A549 (cell line): ENCODE data around the gene MSGN1. TPM values are rescaled to one million over a fixed set of nuclear protein-coding genes. Genes with fewer than 3 reads are reported as not detected.

ENCODE experiments used
- ATAC-seq, 2 experiments: fragments of 200-7000 bp in 1 of 2; fragments of >200 bp in 1 of 2; cut with Nextera tagmentation in 1 of 2; cut with Tn5 transposase in 1 of 2; 3 replicates each; pipeline versions ENCODE4 v1.8.0 to v1.9.1; 2018 to 2020; ENCODE audit warnings: mild to moderate bottlenecking in 1 of 2, moderate library complexity in 1 of 2
- CTCF ChIA-PET: fragments of 300-600 bp; sonication (Branson Sonifier 250); formaldehyde crosslinking; extraction: SDS; loops from one replicate; lab custom pipeline; 2021; ENCODE audit warnings: antibody characterized with exemption, inconsistent platforms; lab: Yijun Ruan, JAX
- POLR2A ChIA-PET: fragments of 350-600 bp; formaldehyde crosslinking; extraction: SDS; loops from one replicate; lab custom pipeline; 2021; ENCODE audit warnings: antibody characterized with exemption, inconsistent platforms; lab: Yijun Ruan, JAX
- DNase-seq, 2 experiments: peaks; one replicate each; pipeline versions ENCODE4 v3.0.0 to v3.0.0-alpha.2; 2011 to 2016; ENCODE audit warnings: low read depth in 1 of 2, low spot score in 1 of 2
- FAIRE-seq: peaks from 2 replicates; lab custom pipeline; 2011; peaks lifted over from hg19 to GRCh38; lab: Jason Lieb, UNC
- H3K27ac ChIP-seq, 2 experiments: fragments of >200 bp; sonication (Bioruptor Twin); formaldehyde crosslinking; 3 replicates each; pipeline ENCODE4 v1.5.1; 2016 to 2017
- H3K4me1 ChIP-seq: fragments of >200 bp; sonication (Bioruptor Twin); formaldehyde crosslinking; 3 replicates; pipeline ENCODE4 v1.6.1; 2016
- H3K4me2 ChIP-seq: fragments of >200 bp; sonication (Bioruptor Twin); formaldehyde crosslinking; 3 replicates; pipeline ENCODE4 v1.6.1; 2016
- H3K4me3 ChIP-seq: fragments of >200 bp; sonication (Bioruptor Twin); formaldehyde crosslinking; 3 replicates; pipeline ENCODE4 v1.5.1; 2016
- H3K9me3 ChIP-seq: fragments of >200 bp; sonication (Bioruptor Twin); formaldehyde crosslinking; 3 replicates; pipeline ENCODE4 v1.6.1; 2016
- EHMT2 ChIP-seq: fragments of 200-600 bp; sonication (generic); IDR thresholded peaks from 2 replicates; pipeline ENCODE4 v1.6.1; 2016; ENCODE audit warnings: antibody characterized with exemption, low read depth, mild to moderate bottlenecking, moderate library complexity
- ELK1 ChIP-seq: fragments of 150-350 bp; IDR thresholded peaks from 2 replicates; pipeline ENCODE4 v1.6.1; 2014; ENCODE audit warnings: low read depth, mild to moderate bottlenecking, low read length
- ESRRA ChIP-seq: fragments of 150-350 bp; IDR thresholded peaks from 2 replicates; pipeline ENCODE4 v1.6.1; 2014; ENCODE audit warnings: mild to moderate bottlenecking, low read length, borderline replicate concordance
- GATA3 ChIP-seq: IDR thresholded peaks from 2 replicates; pipeline ENCODE4 v1.6.1; 2012; ENCODE audit warnings: borderline replicate concordance
- HES2 ChIP-seq: fragments of >200 bp; sonication (Bioruptor Twin); formaldehyde crosslinking; IDR thresholded peaks from 2 replicates; pipeline ENCODE4 v1.6.1; 2016
- HOXB13 ChIP-seq: fragments of 250-450 bp; sonication (Bioruptor Pico); IDR thresholded peaks from 2 replicates; pipeline ENCODE4 v1.5.0; 2020; ENCODE audit warnings: low read depth, mild to moderate bottlenecking, moderate library complexity
- JUNB ChIP-seq: fragments of >200 bp; sonication (Bioruptor Twin); formaldehyde crosslinking; IDR thresholded peaks from 2 replicates; pipeline ENCODE4 v1.6.1; 2016
- KDM1A ChIP-seq: fragments of 200-600 bp; sonication (generic); IDR thresholded peaks from 2 replicates; pipeline ENCODE4 v1.6.1; 2016; ENCODE audit warnings: low read depth, mild to moderate bottlenecking
- MAFK ChIP-seq: fragments of 450-650 bp; IDR thresholded peaks from 2 replicates; pipeline ENCODE4 v1.6.1; 2014; ENCODE audit not compliant: partially characterized antibody
- MAZ ChIP-seq: fragments of 150-350 bp; IDR thresholded peaks from 2 replicates; pipeline ENCODE4 v1.6.1; 2014; ENCODE audit warnings: antibody characterized with exemption, low read depth, low read length, borderline replicate concordance
- NFE2L2 ChIP-seq: fragments of 150-350 bp; conservative IDR thresholded peaks from 2 replicates; pipeline ENCODE4 v1.6.1; 2014; ENCODE audit warnings: low read length
- NPAS2 ChIP-seq: fragments of 250-450 bp; sonication (Bioruptor Pico); IDR thresholded peaks from 2 replicates; pipeline ENCODE4 v1.8.0; 2022; ENCODE audit warnings: mild to moderate bottlenecking, moderate library complexity, borderline replicate concordance
- RCOR1 ChIP-seq: fragments of 150-350 bp; IDR thresholded peaks from 2 replicates; pipeline ENCODE4 v1.6.1; 2014; ENCODE audit warnings: antibody characterized with exemption, low read length, low read depth
- REST ChIP-seq: fragments of 200-600 bp; sonication (generic); IDR thresholded peaks from 2 replicates; pipeline ENCODE4 v1.6.1; 2016; ENCODE audit warnings: antibody characterized with exemption, mild to moderate bottlenecking, moderate library complexity
- ZC3H11A ChIP-seq: fragments of 450-650 bp; IDR thresholded peaks from 2 replicates; pipeline ENCODE4 v1.6.1; 2014; ENCODE audit warnings: antibody characterized with exemption, mild to moderate bottlenecking
- ZNF302 ChIP-seq: fragments of 250-450 bp; sonication (Bioruptor Pico); IDR thresholded peaks from 2 replicates; pipeline ENCODE4 v1.9.0; 2021; ENCODE audit warnings: inconsistent platforms, mild to moderate bottlenecking, moderate library complexity
- ZSCAN20 ChIP-seq: fragments of 250-450 bp; sonication (Bioruptor Pico); IDR thresholded peaks from 2 replicates; pipeline ENCODE4 v1.8.0; 2022; ENCODE audit warnings: mild to moderate bottlenecking, moderate library complexity
- WGBS: methylation state at CpG from one replicate; pipeline ENCODE4 v1.1.6; 2017; ENCODE audit errors: missing lambda C conversion rate; 5-methylcytosine and 5-hydroxymethylcytosine counted together
- polyA plus RNA-seq, 4 experiments: library from polyadenylated mRNA; depleted of rRNA in 3 of 4; stranded (reverse); fragments of >200 nt; fragmentation: RNase III in 1 of 4; extraction: RNeasy Plus Mini Kit Qiagen cat#74134 plus additional on column Dnase treatment in 1 of 4; gene quantifications; 2 replicates in 3 of 4; 3 replicates in 1 of 4; pipeline ENCODE4 v1.2.3, GENCODE V29; 2011 to 2017
- TF ChIP-seq, protein P1 (sequence below): IDR thresholded peaks from 2 replicates; pipeline ENCODE4 v1.6.1; 2012
- TF ChIP-seq, protein P2 (sequence below): IDR thresholded peaks from 2 replicates; pipeline ENCODE4 v1.6.1; 2012; ENCODE audit warnings: low read depth, borderline replicate concordance

The MSGN1 gene
- polyA plus RNA-seq, 2 of the 4 experiments (the other 2 are of a cell fraction) = not detected

GRCh38 chr2:17788773-17789172, 27.5 kb upstream of the MSGN1 start:
- CTCF ChIA-PET = no interaction called here

DNA sequence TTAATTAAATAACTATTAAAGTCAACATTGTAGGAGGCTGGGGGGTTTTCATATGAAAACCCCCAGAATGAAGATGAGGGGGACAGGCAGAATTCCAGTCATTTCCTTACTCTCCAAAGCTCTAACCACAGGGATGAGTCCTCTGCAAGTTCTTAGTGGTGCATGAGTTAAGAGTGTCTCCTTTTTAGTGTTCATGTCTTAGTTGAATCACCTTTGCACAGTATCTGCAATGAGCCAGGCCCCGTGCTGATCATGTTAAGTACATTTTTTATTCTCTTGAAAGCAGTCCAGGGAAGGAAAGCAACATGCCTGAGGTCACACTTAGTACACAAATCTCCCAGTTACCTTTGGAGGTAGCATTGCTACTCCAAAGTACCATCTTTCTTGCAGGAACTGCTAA, 25.7 kb upstream of the MSGN1 start:
- FAIRE-seq (no peak), ATAC-seq (no peak), DNase-seq (no peak)
- ChIA-PET CTCF (interaction anchor here (0.9 to 1.1 kb wide), 3 partner anchors 8 to 15 kb away, joined by 3 read pairs; no protein-coding TSS in a partner anchor), POLR2A (no interaction called here)
- Histone ChIP-seq H3K4me1 (no peaks in the 10 kb centered on the region), H3K27ac (no peak overlapping the region), H3K4me3 (no peak overlapping the region), H3K4me2 (no peak overlapping the region), H3K9me3 (no peaks in the 10 kb centered on the region)
- TF ChIP-seq REST (no peak), HES2 (no peak), ESRRA (no peak), HOXB13 (CRISPR knock-in tag) (no peak), GATA3 (no peak), RCOR1 (no peak), MAFK (no peak), ZC3H11A (no peak), ZSCAN20 (no peak)
- TF ChIP-seq, protein P1, sequence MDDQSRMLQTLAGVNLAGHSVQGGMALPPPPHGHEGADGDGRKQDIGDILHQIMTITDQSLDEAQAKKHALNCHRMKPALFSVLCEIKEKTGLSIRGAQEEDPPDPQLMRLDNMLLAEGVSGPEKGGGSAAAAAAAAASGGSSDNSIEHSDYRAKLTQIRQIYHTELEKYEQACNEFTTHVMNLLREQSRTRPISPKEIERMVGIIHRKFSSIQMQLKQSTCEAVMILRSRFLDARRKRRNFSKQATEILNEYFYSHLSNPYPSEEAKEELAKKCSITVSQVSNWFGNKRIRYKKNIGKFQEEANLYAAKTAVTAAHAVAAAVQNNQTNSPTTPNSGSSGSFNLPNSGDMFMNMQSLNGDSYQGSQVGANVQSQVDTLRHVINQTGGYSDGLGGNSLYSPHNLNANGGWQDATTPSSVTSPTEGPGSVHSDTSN = no peak
- WGBS = 4% methylated on average over 1 of the region's 1 CpG

More at GRCh38 chr2:17788773-17789172, 27.5 kb upstream of the MSGN1 start:
- WGBS = 65% methylated on average over 4 of the region's 4 CpGs
- FAIRE-seq (no peak), ATAC-seq (no peak), DNase-seq (no peak)
- Histone ChIP-seq H3K4me1 (no peaks in the 10 kb centered on the region), H3K4me3 (no peak overlapping the region), H3K27ac (no peak overlapping the region), H3K9me3 (no peaks in the 10 kb centered on the region), H3K4me2 (no peak overlapping the region)
- POLR2A ChIA-PET = no interaction called here
- no peak for TF ChIP-seq REST
- no peak for TF ChIP-seq KDM1A
- TF ChIP-seq, protein P1 = no peak
- TF ChIP-seq ZSCAN20 = no peak
- TF ChIP-seq ZNF302 (CRISPR knock-in tag) = no peak
- TF ChIP-seq, protein P2, sequence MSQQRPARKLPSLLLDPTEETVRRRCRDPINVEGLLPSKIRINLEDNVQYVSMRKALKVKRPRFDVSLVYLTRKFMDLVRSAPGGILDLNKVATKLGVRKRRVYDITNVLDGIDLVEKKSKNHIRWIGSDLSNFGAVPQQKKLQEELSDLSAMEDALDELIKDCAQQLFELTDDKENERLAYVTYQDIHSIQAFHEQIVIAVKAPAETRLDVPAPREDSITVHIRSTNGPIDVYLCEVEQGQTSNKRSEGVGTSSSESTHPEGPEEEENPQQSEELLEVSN = no peak
- no peak for TF ChIP-seq JUNB
- no peak for TF ChIP-seq ESRRA
- TF ChIP-seq ZC3H11A = no peak
- no peak for TF ChIP-seq RCOR1
- TF ChIP-seq MAZ = no peak
- no peak for TF ChIP-seq ELK1
- no peak for TF ChIP-seq NPAS2
- no peak for TF ChIP-seq NFE2L2
- TF ChIP-seq EHMT2 = no peak
